ENCODE data around the gene DECR2. TPM values are rescaled to one million over a fixed set of nuclear protein-coding genes. Genes with fewer than 3 reads are reported as not detected.

The DECR2 gene
- total RNA-seq, 1 donor from 2014 or later = 18.0 TPM

DNA sequence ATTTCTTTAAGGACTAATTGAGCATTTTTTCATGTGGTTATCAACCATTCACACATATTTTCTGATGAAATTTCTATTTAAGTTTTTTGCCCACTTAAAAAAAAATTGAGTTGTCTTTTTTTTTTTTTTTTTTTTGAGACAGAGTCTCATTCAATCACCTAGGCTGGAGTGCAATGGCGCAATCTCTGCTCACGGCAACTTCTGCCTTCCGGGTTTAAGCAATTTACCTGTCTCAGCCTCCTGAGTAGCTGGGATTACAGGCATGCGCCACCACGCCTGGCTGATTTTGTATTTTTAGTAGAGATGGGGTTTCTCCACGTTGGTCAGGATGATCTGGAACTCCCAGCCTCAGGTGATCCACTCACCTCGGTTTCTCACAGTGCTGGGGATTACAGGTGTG, 58.1 kb downstream of the DECR2 start:
- no peak for DNase-seq (ENCODE audit: low spot score)
- H3K27me3 Mint-ChIP-seq (ENCODE audit: insufficient read depth) = no peaks in the 10 kb centered on the region
- H3K4me3 Mint-ChIP-seq = no peak overlapping the region
- intact Hi-C loops (cut with micrococcal nuclease) = no loop called here
- no peak overlapping the region for H3K27ac Mint-ChIP-seq
- peaks cover 2% of the 10 kb centered on the region for H3K36me3 Mint-ChIP-seq (ENCODE audit: low read depth)
- H3K9me3 Mint-ChIP-seq = no peaks in the 10 kb centered on the region
- H3K4me1 Mint-ChIP-seq (ENCODE audit: low read depth) = no peaks in the 10 kb centered on the region

- peaks cover 2% of the 10 kb centered on the region for H3K36me3 Mint-ChIP-seq (ENCODE audit: low read depth)
- H3K4me3 Mint-ChIP-seq = no peak overlapping the region
- no peak for DNase-seq (ENCODE audit: low spot score)
- H3K27me3 Mint-ChIP-seq (ENCODE audit: insufficient read depth) = no peaks in the 10 kb centered on the region
- H3K4me1 Mint-ChIP-seq (ENCODE audit: low read depth) = no peaks in the 10 kb centered on the region
- no peak overlapping the region for H3K27ac Mint-ChIP-seq
- intact Hi-C loops (cut with micrococcal nuclease) = no loop called here
- H3K9me3 Mint-ChIP-seq = no peaks in the 10 kb centered on the region
These were observed 59.1 kb downstream of the DECR2 start for GRCh38 chr16:460787-461186.

Other genes starting within 250 kb of the DECR2 start
- not detected in 2 replicates for gene HBZ, start 249.2 kb upstream of the DECR2 start, total RNA-seq
- not detected in 2 replicates for gene HBM, start 235.9 kb upstream of the DECR2 start, total RNA-seq
- gene HBA2, start 229.0 kb upstream of the DECR2 start, total RNA-seq = 0.57 and 0.59 TPM in 2 replicates
- gene HBA1, start 225.2 kb upstream of the DECR2 start, total RNA-seq = not detected in 2 replicates
- 0.54 and 0.88 TPM in 2 replicates for gene HBQ1, start 221.4 kb upstream of the DECR2 start, total RNA-seq
- 77.7 and 83.0 TPM in 2 replicates for gene LUC7L, start 172.4 kb upstream of the DECR2 start, total RNA-seq
- 18.0 and 21.2 TPM in 2 replicates for gene FAM234A, start 167.1 kb upstream of the DECR2 start, total RNA-seq
- gene RGS11, start 125.9 kb upstream of the DECR2 start, total RNA-seq = 0.18 and 0.29 TPM in 2 replicates
- not detected in 2 replicates for gene ARHGDIG, start 121.3 kb upstream of the DECR2 start, total RNA-seq
- not detected in 2 replicates for gene PDIA2, start 118.7 kb upstream of the DECR2 start, total RNA-seq
- 28.1 and 30.3 TPM in 2 replicates for gene AXIN1, start 49.2 kb upstream of the DECR2 start, total RNA-seq
- gene MRPL28, start 31.3 kb upstream of the DECR2 start, total RNA-seq = 110 and 115 TPM in 2 replicates
- 35.7 and 36.3 TPM in 2 replicates for gene PGAP6, start 19.9 kb upstream of the DECR2 start, total RNA-seq
- gene NME4, start 4.7 kb upstream of the DECR2 start, total RNA-seq = 57.2 and 58.7 TPM in 2 replicates
- 41.4 and 47.5 TPM in 2 replicates for gene RAB11FIP3, start 23.8 kb downstream of the DECR2 start, total RNA-seq
- gene CAPN15, start 125.8 kb downstream of the DECR2 start, total RNA-seq = 122 and 124 TPM in 2 replicates
- gene PRR35, start 158.5 kb downstream of the DECR2 start, total RNA-seq = not detected in 2 replicates
- gene NHLRC4, start 165.1 kb downstream of the DECR2 start, total RNA-seq = 1.0 and 1.2 TPM in 2 replicates
- 50.1 and 52.6 TPM in 2 replicates for gene PIGQ, start 168.1 kb downstream of the DECR2 start, total RNA-seq
- gene RAB40C, start 188.2 kb downstream of the DECR2 start, total RNA-seq = 14.0 and 15.2 TPM in 2 replicates
- gene WFIKKN1, start 229.1 kb downstream of the DECR2 start, total RNA-seq = 0.34 and 0.44 TPM in 2 replicates
- 141 and 147 TPM in 2 replicates for gene METTL26, start 234.4 kb downstream of the DECR2 start, total RNA-seq
- gene MCRIP2, start 239.9 kb downstream of the DECR2 start, total RNA-seq = 66.5 and 67.6 TPM in 2 replicates
- 81.2 and 82.3 TPM in 2 replicates for gene WDR90, start 247.5 kb downstream of the DECR2 start, total RNA-seq